Sigmoid colon (tissue), 4 donors: Measurements from ENCODE around the gene FNTB.

Experiments used
- POLR2A ChIP-seq, 2 donors: fragments of 450-650 bp; IDR thresholded peaks; one replicate each; pipeline ENCODE4 v1.6.1; 2016; ENCODE audit warnings: antibody characterized with exemption in 2 of 2, mild to moderate bottlenecking in 2 of 2, moderate library complexity in 2 of 2
- POLR2AphosphoS5 ChIP-seq, 4 donors: sonication (generic); formaldehyde crosslinking; IDR thresholded peaks; one replicate each; pipeline ENCODE4 v1.6.1; 2017; ENCODE audit warnings: antibody characterized with exemption in 4 of 4

GRCh38 chr14:65103150-65103760 lies 116.6 kb downstream of the FNTB start:
- TF ChIP-seq POLR2A (IDR thresholded peaks at IDR 0.05) (no peak), POLR2AphosphoS5 (IDR thresholded peaks at IDR 0.05) (no peak)
